Ishikawa (cell line): ENCODE measurements around the gene NAV2.

Experiments
- CEBPB ChIP-seq: IDR thresholded peaks from 2 replicates; pipeline ENCODE4 v1.6.1; 2012
- CREB1 ChIP-seq: IDR thresholded peaks from 2 replicates; pipeline ENCODE4 v1.6.1; 2012; ENCODE audit warnings: low read depth
- EGR1 ChIP-seq: IDR thresholded peaks from 2 replicates; pipeline ENCODE4 v1.6.1; 2012
- EP300 ChIP-seq: IDR thresholded peaks from 2 replicates; pipeline ENCODE4 v1.6.1; 2012; ENCODE audit warnings: borderline replicate concordance
- FOXM1 ChIP-seq: IDR thresholded peaks from 2 replicates; pipeline ENCODE4 v1.6.1; 2012; ENCODE audit warnings: low read depth, borderline replicate concordance
- MAX ChIP-seq: IDR thresholded peaks from 2 replicates; pipeline ENCODE4 v1.6.1; 2012
- NFIC ChIP-seq: IDR thresholded peaks from 2 replicates; pipeline ENCODE4 v1.6.1; 2012
- RAD21 ChIP-seq: IDR thresholded peaks from 2 replicates; pipeline ENCODE4 v1.6.1; 2012; ENCODE audit warnings: low read depth
- REST ChIP-seq: IDR thresholded peaks from 2 replicates; pipeline ENCODE4 v1.6.1; 2012; ENCODE audit warnings: low read depth, mild to moderate bottlenecking
- TAF1 ChIP-seq: IDR thresholded peaks from 2 replicates; pipeline ENCODE4 v1.6.1; 2012; ENCODE audit warnings: low read depth, mild to moderate bottlenecking
- TCF12 ChIP-seq: IDR thresholded peaks from 2 replicates; pipeline ENCODE4 v1.6.1; 2012; ENCODE audit warnings: low read depth
- TEAD4 ChIP-seq: IDR thresholded peaks from 2 replicates; pipeline ENCODE4 v1.6.1; 2012
- USF1 ChIP-seq: IDR thresholded peaks from 2 replicates; pipeline ENCODE4 v1.6.1; 2012
- YY1 ChIP-seq: IDR thresholded peaks from 2 replicates; pipeline ENCODE4 v1.6.1; 2012; ENCODE audit warnings: low read depth
- ZBTB7A ChIP-seq: IDR thresholded peaks from 2 replicates; pipeline ENCODE4 v1.6.1; 2012; ENCODE audit warnings: low read depth

The NAV2 gene

GRCh38 chr11:20005747-20006146, 293.1 kb downstream of the NAV2 start:
- TF ChIP-seq TAF1 (no peak), EGR1 (no peak), TCF12 (no peak)

GRCh38 chr11:20007386-20007785, 294.7 kb downstream of the NAV2 start:
- TF ChIP-seq NFIC (no peak), REST (no peak), MAX (no peak), CEBPB (no peak), RAD21 (no peak), ZBTB7A (no peak), YY1 (no peak), FOXM1 (no peak), USF1 (no peak)

GRCh38 chr11:20008190-20008870, 295.7 kb downstream of the NAV2 start:
- no peak for TF ChIP-seq REST
- no peak for TF ChIP-seq TEAD4
- TF ChIP-seq TCF12, result no peak
- no peak for TF ChIP-seq EGR1
- TF ChIP-seq YY1, result no peak
- TF ChIP-seq CEBPB, result no peak
- TF ChIP-seq CREB1, result no peak
- TF ChIP-seq TAF1, result no peak
- TF ChIP-seq FOXM1, result no peak
- no peak for TF ChIP-seq ZBTB7A
- TF ChIP-seq USF1, result no peak
- TF ChIP-seq MAX, result no peak
- TF ChIP-seq RAD21, result no peak
- TF ChIP-seq NFIC, result no peak
- no peak for TF ChIP-seq EP300

- no peak for TF ChIP-seq YY1
- TF ChIP-seq REST, result no peak
- TF ChIP-seq MAX, result no peak
- no peak for TF ChIP-seq CEBPB
- no peak for TF ChIP-seq USF1
- no peak for TF ChIP-seq EGR1
- TF ChIP-seq TAF1, result no peak
- no peak for TF ChIP-seq NFIC
- no peak for TF ChIP-seq FOXM1
- no peak for TF ChIP-seq RAD21
- TF ChIP-seq TEAD4, result no peak
- TF ChIP-seq ZBTB7A, result no peak
- no peak for TF ChIP-seq EP300
- TF ChIP-seq TCF12, result no peak
- TF ChIP-seq CREB1, result no peak
Measured at GRCh38 chr11:20008871-20009644, 296.4 kb downstream of the NAV2 start.
